Spleen (tissue), 7 donors: Measurements from ENCODE around the gene DPP7.

Experiments used
- CTCF ChIP-seq, 11 experiments: fragments of 200-600 bp in 7 of 11; fragments of 450-650 bp in 4 of 11; sonication (generic) in 4 of 11; IDR thresholded peaks in 8 of 11; conservative IDR thresholded peaks in 3 of 11; 1 replicate in 7 of 11; 2 replicates in 4 of 11; pipeline versions ENCODE4 v1.4.0 to v1.8.0; 2016 to 2021; ENCODE audit warnings: antibody characterized with exemption in 11 of 11, inconsistent platforms in 4 of 11, mild to moderate bottlenecking in 1 of 11
- POLR2A ChIP-seq, 3 donors: fragments of 450-650 bp; IDR thresholded peaks; one replicate each; pipeline ENCODE4 v1.5.1; 2017; ENCODE audit warnings: antibody characterized with exemption in 3 of 3, mild to moderate bottlenecking in 1 of 3
- POLR2AphosphoS5 ChIP-seq, 3 donors: sonication (generic); formaldehyde crosslinking; IDR thresholded peaks; one replicate each; pipeline ENCODE4 v1.5.1; 2017; ENCODE audit warnings: antibody characterized with exemption in 3 of 3
- donor health status: DM: no; HTN: no; CAD: no; lungs with moderate emphysema.
- donor health status: DM: no; HTN: no; CAD: no.
- donor health status: DM: no; HTN: no; CAD: no.

- TF ChIP-seq CTCF (IDR thresholded peaks at IDR 0.05 in 8 of 11, conservative IDR thresholded peaks at IDR 0.05 in 3 of 11) (no peak), POLR2A (IDR thresholded peaks at IDR 0.05) (no peak), POLR2AphosphoS5 (IDR thresholded peaks at IDR 0.05) (no peak)
Measured at GRCh38 chr9:137116728-137117127, 2.2 kb upstream of the DPP7 start.
